HK-2 (cell line): ENCODE results near the gene ENTREP1.
"Not testable (repeated sequence)": the region's sequence is repeated elsewhere in the genome, so short reads cannot be mapped to it uniquely, and the experiment has no call there.

Experiments used
- DNase-seq: peaks from one replicate; pipeline ENCODE4 v3.0.0-alpha.2; 2018; ENCODE audit not compliant: unreplicated experiment

Gene ENTREP1

DNA sequence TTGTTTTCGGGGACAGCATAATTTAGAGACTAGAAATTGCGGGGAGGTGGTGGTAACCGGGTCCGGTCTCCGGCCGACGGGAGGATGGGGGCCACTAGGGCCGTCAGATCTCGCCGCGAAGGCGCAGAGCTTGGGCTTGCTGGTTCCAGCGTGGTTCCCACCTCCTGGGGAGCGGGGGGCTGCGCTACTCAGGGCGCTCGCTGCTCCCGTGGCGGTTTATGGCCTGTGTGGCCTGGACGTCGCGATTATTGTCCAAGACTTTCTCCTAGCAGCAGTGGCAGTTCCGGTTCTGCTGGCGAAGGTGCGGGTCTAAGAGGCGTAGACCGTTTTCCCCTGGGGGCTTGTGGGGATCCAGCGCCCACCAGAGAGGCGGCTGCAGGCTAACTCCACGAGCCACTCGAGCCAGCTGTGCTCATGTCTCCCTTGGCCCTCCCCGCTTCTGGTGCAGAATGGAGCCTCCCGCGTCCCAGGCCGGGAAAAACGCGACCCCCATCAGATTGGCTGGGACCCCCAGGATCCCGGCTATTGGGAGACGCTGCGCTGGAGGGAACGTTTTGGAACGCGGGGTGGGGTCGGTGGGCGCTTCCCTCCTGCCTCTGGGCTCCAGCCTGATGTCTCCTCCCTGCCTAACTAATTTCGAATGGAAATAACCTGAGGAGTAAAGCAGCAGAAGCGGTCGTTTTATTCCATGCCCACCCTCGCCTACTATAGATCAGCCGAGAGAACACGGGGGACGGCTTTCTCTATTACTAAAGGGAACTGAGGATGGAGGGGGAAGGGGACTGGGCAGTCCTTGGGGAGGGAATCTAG lies 87.1 kb downstream of the ENTREP1 start:
- no peak for DNase-seq

DNA sequence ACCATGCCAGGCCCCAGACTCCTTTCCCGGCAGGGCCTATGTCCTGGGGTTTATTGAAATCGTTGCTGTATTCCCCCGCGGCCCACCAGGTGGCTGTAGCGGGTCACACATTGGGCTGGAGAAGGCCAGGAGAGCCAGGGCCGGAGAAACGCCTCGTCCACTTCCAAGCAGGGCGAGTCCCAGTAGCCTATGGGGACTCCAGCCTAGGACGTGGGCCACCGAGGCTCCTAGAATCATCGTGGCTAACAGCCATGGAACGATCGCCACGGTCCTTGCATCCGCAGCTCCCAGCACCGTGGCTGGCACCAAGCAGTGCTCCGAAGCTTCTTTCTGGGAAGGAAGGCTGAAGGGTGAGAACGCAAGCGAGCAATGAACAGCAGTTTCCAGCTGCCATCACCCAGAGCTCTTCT lies 87.7 kb downstream of the ENTREP1 start:
- DNase-seq: peak; percentile 0

DNA sequence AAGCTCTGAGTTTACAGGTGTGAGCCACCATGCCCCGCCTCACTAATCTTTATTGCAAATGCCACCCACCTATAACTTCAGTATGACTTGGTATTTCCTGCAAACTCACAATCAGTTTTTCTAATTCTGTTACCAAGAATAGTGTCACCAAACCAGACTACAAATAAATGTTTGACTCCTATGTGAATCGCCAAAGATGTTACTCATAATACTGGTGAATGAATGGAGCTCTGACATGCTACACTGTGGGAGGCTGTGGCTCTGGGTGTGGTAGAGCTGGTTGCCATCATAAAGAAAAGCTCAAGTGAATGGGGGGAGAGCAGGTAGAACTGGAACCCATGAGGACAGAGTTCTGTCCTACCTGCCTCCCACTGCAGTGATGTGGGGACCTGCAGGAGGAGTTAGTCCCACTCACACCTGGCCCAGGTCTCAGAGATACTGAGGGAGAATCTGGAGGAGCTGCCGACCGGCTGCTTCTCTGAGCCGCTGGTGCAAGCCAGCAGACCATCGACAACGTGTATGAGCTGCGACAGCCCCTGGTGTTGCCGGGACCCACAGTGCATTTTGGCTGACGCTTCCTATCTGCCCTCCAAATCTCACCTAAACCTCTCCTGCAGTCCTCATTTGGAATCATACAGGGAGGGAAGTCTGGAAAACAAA lies 95.7 kb downstream of the ENTREP1 start:
- no peak for DNase-seq

DNA sequence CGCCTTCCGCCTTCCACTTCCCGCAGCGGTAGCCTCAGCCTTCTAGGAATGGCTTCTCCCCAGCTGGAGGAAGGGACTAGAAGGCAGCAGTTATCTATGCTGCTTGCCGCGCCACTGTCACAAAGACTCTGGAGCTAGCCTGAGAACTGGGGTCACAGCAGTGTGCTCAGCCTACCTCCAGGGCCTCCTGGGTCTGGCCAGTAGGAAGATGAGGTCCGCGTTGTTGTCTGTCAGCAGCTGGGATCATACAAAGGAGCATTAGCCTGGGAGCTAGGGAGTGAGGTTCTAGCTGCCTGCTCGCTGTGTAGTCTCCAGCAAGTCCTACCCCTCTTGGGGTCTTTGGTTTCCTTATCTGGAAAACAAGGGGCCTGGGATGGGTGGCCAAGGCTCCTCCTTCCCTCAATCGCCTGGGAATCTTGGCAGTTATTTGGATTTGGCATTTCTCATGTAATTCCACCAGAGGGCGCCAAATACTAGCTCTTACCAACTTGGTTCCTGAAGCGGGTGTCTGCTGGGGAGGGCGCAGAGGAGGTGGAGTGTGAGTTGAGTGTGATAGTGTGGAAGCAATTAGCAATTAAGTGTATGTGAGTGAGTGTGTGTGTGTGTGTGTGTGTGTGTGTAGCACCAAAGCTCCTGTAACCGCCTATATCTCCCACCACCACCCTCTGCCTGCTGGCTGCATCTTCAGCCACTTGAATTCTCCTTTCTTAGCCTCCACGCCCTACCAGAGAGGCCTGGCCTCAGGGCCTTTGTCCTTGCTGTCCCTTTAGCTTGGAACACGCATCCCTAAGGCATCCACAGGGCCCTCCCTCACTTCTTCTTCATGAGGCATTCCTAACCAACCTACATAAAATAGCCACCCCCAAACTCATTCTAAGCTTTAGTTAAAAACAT lies 97.1 kb downstream of the ENTREP1 start:
- peak; percentile 4 for DNase-seq

DNA sequence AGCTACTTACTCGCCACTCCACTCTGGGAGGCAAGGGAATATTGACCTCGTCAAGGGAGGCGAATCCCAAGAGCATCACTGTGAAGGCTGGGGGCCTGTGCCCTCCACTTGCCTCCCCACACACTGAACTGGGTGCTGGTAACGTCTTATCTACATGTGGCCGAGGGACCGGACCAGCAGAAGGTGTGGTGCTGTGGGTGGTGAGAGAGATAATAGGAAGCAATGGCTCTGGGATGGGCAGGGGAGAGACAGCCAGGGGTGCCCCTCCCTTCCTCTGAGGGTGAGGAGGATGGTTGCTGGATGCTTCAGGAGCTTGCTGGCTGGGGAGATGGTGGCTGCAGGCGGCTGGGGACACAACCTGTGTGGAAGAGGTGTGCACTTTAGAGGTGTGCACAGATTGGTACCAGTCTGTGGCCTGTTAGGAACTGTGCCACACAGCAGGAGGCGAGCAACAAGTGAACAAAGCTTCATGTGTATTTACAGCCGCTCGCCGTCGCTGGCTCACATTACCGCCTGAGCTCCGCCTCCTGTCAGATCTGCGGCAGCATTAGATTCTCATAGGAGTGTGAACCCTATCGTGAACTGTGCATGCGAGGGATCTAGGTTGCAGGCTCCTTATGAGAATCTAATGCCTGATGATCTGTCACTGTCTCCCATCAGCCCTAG lies 100.3 kb downstream of the ENTREP1 start:
- no peak for DNase-seq

DNA sequence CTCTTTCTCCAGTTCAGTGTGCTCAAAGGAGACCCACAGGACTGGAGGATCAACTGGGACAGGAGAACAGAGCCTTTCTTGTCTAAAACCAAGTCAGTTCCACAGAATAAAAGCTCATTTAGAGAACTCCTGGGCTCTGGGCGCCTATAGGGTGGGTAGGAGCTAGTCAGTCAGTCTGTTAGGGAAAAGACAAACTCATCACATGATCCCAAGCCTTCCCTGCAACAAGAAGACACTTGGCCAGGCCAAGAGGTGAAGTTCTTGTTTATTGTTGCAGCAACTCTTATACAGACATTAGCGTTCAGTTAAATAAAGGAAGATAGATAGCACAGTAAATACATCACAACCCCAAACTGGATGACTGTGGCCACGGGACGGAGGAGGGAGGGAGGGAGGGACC lies 102.3 kb downstream of the ENTREP1 start:
- DNase-seq: no peak

DNA sequence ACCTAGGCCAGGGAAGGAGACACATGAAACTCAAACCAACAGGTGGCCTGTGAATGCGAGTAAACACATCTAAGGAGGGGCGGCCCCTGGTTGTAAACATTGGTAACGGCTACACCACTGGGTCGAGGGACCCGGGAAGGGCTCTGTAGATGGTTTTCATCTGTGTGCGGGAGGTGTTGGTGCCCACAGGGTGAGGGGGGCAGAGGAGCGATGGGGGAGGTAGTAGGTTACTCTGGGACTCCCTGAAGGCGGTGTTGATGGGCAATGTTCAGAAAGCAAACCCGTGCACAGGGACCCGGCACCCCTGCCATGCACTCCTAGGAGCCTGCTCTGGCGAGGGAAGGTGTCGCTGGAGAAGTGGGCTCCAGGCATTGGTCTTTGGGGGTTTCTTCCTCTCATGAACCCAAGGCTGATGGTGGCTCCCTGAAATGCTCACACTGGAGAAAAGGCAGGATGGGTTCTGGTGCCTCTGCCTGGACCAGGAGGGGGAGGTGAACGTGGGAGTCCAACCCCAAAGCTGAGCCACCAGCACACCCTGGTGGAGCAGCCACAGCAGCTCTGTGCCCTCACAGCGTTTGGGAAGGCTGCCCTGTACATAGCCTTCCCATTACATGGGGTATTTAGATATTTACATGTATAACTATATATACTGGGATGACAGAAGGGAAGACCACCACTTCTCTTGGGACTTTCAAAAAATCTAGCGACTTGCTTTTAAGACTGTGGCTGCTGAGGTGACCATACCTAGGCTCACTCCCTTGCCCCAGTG lies 103.2 kb downstream of the ENTREP1 start:
- no peak for DNase-seq

DNA sequence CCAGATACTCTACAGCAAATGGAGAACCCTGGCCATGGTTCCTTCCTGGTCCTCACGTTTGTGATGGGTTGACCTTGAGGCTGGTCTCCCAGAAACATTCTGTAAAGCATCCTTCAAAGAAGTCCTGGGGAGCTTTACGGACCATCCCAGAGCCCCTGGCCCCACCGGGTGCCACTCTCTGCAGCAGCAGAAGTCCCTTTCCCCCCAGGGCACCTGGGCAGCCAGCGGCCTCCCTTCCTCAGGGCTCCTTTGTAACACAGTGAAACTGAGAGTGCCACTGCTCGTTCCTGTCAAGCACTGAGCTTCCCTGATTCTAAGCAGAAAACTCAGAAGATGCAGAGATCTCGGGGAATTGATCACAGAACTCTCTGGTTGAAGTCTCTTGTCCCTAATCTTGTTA lies 104.3 kb downstream of the ENTREP1 start:
- no peak for DNase-seq

DNA sequence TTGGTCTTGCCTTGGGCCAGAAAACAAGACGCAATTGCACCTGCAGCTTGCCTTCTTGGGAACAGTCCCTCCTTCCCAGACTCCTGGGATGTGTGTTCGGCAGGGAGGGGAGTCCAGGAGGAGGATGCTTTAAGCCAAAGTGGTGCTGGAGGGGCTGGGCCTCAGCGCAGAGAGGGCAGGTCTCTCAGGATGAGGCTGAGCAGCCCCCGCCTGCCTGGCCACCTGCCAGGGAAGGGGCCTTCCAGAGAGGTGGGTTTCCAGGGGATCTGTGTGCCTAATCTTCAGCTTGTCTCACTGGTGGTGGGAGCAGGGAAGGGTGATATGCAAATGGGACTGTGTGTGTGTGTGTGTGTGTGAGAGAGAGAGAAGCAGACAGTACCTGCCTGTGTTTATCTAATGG lies 105.2 kb downstream of the ENTREP1 start:
- DNase-seq: no peak

DNA sequence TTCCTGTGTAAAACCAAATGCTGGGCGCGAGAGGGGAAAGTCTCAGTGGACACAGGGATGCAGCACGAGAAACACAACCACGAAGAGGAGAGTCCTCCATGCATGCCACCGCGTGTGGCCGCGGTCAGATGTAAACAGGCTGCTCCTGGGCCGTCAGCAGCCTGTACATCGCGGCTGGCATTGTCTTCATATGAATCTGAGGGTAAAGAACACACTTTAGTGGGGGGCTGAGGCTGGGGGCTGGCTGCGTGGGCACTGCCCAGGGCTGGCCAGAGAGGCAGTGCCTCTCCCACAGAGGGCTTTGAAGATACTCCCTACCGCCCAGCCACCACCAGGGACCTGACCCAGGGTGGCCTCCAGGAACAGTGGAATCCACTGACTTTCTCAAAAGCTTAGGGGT lies 106.2 kb downstream of the ENTREP1 start:
- no peak for DNase-seq

DNA sequence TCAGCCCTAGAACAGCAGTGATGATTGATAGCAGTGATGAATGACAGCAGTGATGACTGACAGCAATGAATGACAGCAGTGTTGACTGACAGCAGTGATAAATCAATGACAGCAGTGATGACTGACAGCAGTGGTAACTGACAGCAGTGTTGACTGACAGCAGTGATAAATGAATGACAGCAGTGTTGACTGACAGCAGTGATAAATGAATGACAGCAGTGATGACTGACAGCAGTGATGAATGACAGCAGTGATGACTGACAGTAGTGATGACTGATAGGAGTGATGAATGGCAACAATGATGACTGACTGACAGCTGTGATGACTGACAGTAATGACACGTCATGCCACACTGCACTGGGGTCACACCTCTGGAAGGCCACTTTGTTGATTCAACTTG lies 106.8 kb downstream of the ENTREP1 start:
- no peak for DNase-seq

DNA sequence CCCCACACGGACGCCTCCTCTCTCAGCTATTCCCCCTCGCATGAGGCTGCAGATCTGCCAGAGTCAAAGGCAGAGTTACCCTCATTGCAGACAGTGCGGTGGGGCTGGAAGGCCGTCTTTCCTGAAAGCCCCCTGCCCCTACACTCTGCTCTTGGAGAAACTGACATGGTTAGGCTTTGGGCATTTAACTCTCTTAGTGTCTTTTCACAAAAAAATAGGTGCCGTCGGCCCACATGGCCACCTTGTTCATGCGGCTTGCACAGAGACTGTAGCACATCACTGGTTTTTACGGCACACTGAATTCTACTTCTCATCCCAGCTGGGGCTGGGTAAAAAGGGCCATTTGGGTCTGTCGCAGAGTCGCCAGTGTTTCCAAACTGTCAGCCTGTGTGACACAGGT lies 107.6 kb downstream of the ENTREP1 start:
- no peak for DNase-seq

DNA sequence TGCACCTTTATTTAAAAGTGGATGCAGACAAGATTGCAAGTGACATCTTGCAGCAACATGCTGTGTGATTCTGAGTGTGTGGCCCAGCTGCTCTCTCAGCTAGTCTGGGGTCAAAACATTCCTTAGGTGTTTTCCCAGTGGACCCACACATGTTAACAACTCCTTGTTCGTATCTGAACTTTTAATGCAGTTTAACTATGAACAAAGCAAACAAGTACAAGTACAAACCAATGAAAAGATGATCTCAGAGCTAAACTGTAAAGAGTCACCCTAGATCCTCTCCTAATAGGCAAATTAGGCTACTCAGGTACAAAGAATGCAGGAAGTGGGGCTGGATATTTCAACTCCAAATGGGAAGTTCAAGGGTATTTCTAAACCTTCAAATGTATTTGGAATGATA lies 108.4 kb downstream of the ENTREP1 start:
- DNase-seq: no peak

DNA sequence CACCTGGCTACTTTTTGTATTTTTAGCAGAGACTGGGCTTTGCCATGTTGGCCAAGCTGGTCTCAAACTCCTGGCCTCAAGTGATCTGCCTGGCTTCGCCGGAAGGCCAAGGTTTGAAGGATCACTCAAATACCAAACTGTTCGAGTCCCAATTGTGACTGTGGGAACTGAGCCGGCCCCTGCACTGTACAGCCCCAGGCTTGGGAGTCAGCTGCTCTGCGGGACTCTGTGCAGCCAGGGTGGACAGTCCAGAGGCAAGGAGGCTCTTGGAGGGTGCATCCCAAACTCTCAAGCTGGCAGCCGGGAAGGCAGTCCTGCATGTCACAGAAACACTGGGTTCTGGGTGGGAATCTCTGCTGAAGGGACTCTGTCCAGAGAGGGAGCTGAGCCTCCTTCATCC lies 109.0 kb downstream of the ENTREP1 start:
- no peak for DNase-seq

DNA sequence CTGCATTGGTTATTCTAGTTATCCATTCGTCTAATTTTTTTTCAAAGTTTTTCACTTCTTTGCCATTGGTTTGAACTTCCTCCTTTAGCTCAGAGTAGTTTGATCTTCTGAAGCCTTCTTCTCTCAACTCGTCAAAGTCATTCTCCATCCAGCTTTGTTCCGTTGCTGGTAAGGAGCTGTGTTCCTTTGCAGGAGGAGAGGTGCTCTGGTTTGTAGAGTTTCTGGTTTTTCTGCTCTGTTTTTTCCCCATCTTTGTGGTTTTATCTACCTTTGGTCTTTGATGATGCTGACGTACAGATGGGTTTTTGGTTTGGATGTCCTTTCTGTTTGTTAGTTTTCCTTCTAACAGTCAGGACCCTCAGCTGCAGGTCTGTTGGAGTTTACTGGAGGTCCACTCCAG lies 114.6 kb downstream of the ENTREP1 start:
- not testable (repeated sequence) for DNase-seq

DNA sequence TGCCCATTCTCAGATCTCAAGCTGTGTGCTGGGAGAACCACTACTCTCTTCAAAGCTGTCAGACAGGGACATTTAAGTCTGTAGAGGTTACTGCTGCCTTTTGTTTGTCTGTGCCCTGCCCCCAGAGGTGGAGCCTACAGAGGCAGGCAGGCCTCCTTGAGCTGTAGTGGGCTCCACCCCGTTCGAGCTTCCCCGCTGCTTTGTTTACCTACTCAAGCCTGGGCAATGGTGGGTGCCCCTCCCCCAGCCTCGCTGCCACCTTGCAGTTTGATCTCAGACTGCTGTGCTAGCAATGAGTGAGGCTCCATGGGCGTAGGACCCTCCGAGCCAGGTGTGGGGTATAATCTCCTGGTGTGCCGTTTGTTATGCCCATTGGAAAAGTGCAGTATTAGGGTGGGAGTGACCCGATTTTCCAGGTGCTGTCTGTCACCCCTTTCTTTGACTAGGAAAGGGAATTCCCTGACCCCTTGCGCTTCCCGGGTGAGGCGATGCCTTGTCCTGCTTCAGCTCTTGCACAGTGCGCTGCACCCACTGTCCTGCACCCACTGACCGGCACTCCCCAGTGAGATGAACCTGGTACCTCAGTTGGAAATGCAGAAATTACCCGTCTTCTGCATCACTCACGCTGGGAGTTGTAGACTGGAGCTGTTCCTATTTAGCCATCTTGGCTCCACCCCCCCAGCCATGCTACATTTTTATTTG lies 115.4 kb downstream of the ENTREP1 start:
- DNase-seq: not testable (repeated sequence)
